Endothelial cell of umbilical vein (primary cell): ENCODE measurements around the gene ZNF555. TPM values are rescaled to one million over a fixed set of nuclear protein-coding genes. Genes with fewer than 3 reads are reported as not detected.

Source experiments
- BruUV-seq: library from RNA; stranded (reverse); fragments of 400-500 nt; replicated peaks from 2 replicates; lab custom pipeline; 2021; lab: Mats Ljungman, UMichigan
- CTCF ChIA-PET: fragments of 300-600, 350-600 bp; sonication (Branson Sonifier 250); formaldehyde crosslinking; loops from one replicate; lab custom pipeline; 2021; ENCODE audit warnings: antibody characterized with exemption, inconsistent platforms; lab: Charles Lee
- POLR2A ChIA-PET: fragments of 300-600, 350-600 bp; sonication (Branson Sonifier 250); formaldehyde crosslinking; loops from one replicate; lab custom pipeline; 2021; ENCODE audit warnings: antibody characterized with exemption, inconsistent platforms; lab: Charles Lee
- DNase-seq: peaks from one replicate; pipeline ENCODE4 v3.0.0-alpha.2; 2011; ENCODE audit warnings: low read depth, low spot score
- FAIRE-seq: peaks from 2 replicates; lab custom pipeline; 2011; peaks lifted over from hg19 to GRCh38; lab: Jason Lieb, UNC
- H2AFZ ChIP-seq: 2 replicates; pipeline ENCODE4 v1.6.0; 2012; ENCODE audit warnings: low read depth, low read length, control low read depth, inconsistent platforms
- H3K27ac ChIP-seq: 2 replicates; pipeline ENCODE4 v1.5.1; 2011; ENCODE audit warnings: low read depth, mild to moderate bottlenecking, control low read depth, low read length, moderate library complexity; ENCODE audit not compliant: insufficient read depth
- H3K27me3 ChIP-seq, 2 experiments: 2 replicates each; pipeline versions ENCODE4 v1.6.0 to v1.6.1; 2011; ENCODE audit warnings: low read length in 2 of 2, mixed read lengths in 1 of 2; ENCODE audit not compliant: control insufficient read depth in 2 of 2, insufficient read depth in 2 of 2
- H3K36me3 ChIP-seq, 2 experiments: 2 replicates in 1 of 2; 3 replicates in 1 of 2; pipeline ENCODE4 v1.5.1; 2011; ENCODE audit warnings: low read length in 2 of 2, mild to moderate bottlenecking in 1 of 2, moderate library complexity in 1 of 2; ENCODE audit not compliant: control insufficient read depth in 2 of 2, insufficient read depth in 2 of 2; ENCODE audit errors: extremely low read depth in 1 of 2
- H3K4me1 ChIP-seq: 3 replicates; pipeline ENCODE4 v1.5.1; 2011; ENCODE audit warnings: mild to moderate bottlenecking, low read length; ENCODE audit not compliant: control insufficient read depth, insufficient read depth; ENCODE audit errors: extremely low read depth
- H3K4me2 ChIP-seq: 2 replicates; pipeline ENCODE4 v1.6.1; 2011; ENCODE audit warnings: low read length, control low read depth, mixed read lengths; ENCODE audit not compliant: insufficient read depth
- H3K4me3 ChIP-seq, 3 experiments: fragments of 200-600 bp in 1 of 3; sonication (generic), shearing (Covaris generic) in 1 of 3; replicated peaks in 1 of 3; 2 replicates each; pipeline ENCODE4 v1.5.1; 2011 to 2016; ENCODE audit warnings: control low read depth in 3 of 3, low read length in 3 of 3, mild to moderate bottlenecking in 2 of 3, inconsistent platforms in 1 of 3, low read depth in 1 of 3, moderate library complexity in 1 of 3; ENCODE audit not compliant: insufficient read depth in 1 of 3
- H3K79me2 ChIP-seq: 2 replicates; pipeline ENCODE4 v1.6.0; 2012; ENCODE audit warnings: low read length, inconsistent platforms; ENCODE audit not compliant: control insufficient read depth, insufficient read depth
- H3K9ac ChIP-seq: replicated peaks from 2 replicates; pipeline ENCODE3; 2011; ENCODE audit warnings: low read length, control low read depth; ENCODE audit not compliant: insufficient read depth; ENCODE audit errors: extremely low read depth
- H3K9me1 ChIP-seq: replicated peaks from 3 replicates; pipeline ENCODE4 v1.6.0; 2011; ENCODE audit warnings: mild to moderate bottlenecking, low read length; ENCODE audit not compliant: control insufficient read depth, insufficient read depth; ENCODE audit errors: extremely low read depth
- H3K9me3 ChIP-seq: replicated peaks from 2 replicates; pipeline ENCODE4 v1.5.1; 2012; ENCODE audit warnings: low read length, inconsistent platforms; ENCODE audit not compliant: control insufficient read depth, insufficient read depth
- H4K20me1 ChIP-seq: replicated peaks from 2 replicates; pipeline ENCODE3; 2011; ENCODE audit warnings: mild to moderate bottlenecking, low read length; ENCODE audit not compliant: control insufficient read depth, insufficient read depth; ENCODE audit errors: extremely low read depth
- CTCF ChIP-seq, 2 donors: IDR thresholded peaks; 1 replicate in 1 of 2; 2 replicates in 1 of 2; pipeline ENCODE4 v1.5.1; 2011; ENCODE audit warnings: low read length in 2 of 2, mild to moderate bottlenecking in 2 of 2, moderate library complexity in 2 of 2, control low read depth in 1 of 2, inconsistent platforms in 1 of 2, low read depth in 1 of 2; ENCODE audit not compliant: insufficient read depth in 1 of 2; ENCODE audit errors: extremely low read depth in 1 of 2
- EZH2 ChIP-seq: IDR thresholded peaks from 2 replicates; pipeline ENCODE4 v1.6.1; 2012; ENCODE audit warnings: borderline replicate concordance, low read depth, mild to moderate bottlenecking, moderate library complexity, low read length, inconsistent platforms; ENCODE audit not compliant: severe bottlenecking
- FOS ChIP-seq: IDR thresholded peaks from 2 replicates; pipeline ENCODE4 v1.6.1; 2011; ENCODE audit warnings: mild to moderate bottlenecking, low read length, moderate library complexity, borderline replicate concordance; ENCODE audit not compliant: insufficient read depth
- GATA2 ChIP-seq: IDR thresholded peaks from 2 replicates; pipeline ENCODE4 v1.7.0; 2011; ENCODE audit warnings: low read depth, mild to moderate bottlenecking, moderate library complexity, mixed read lengths, low read length; ENCODE audit not compliant: insufficient read length, insufficient read depth
- JUN ChIP-seq: IDR thresholded peaks from 2 replicates; pipeline ENCODE4 v1.6.1; 2011; ENCODE audit warnings: borderline replicate concordance, low read depth; ENCODE audit not compliant: insufficient read length, insufficient read depth
- MAX ChIP-seq: IDR thresholded peaks from 2 replicates; pipeline ENCODE4 v1.6.1; 2011; ENCODE audit not compliant: insufficient read depth, insufficient read length
- MYC ChIP-seq: IDR thresholded peaks from one replicate; pipeline ENCODE4 v1.6.1; 2011; ENCODE audit warnings: mild to moderate bottlenecking, low read depth, low read length
- POLR2A ChIP-seq: IDR thresholded peaks from 2 replicates; pipeline ENCODE4 v1.6.1; 2012; ENCODE audit warnings: low read depth, mild to moderate bottlenecking, control low read depth, low read length
- dilution Hi-C: fragments of 300-500 bp; cut with MboI; formaldehyde crosslinking; loops from one replicate; pipeline ENCODE4 v1.15.0; 2019; ENCODE audit warnings: low sequenced_read_pairs; ENCODE audit not compliant: extremely low pct_ligation_motif_present
- intact Hi-C: fragments of 100-400 bp; cut with micrococcal nuclease; formaldehyde crosslinking; loops from one replicate; pipeline ENCODE4 v1.10.0; 2022
- polyA plus RNA-seq, 4 experiments: library from polyadenylated mRNA; depleted of rRNA in 3 of 4; stranded (reverse) in 3 of 4; unstranded in 1 of 4; fragments of >200 nt; gene quantifications; 2 replicates each; pipeline versions ENCODE4 v1.2.1 to v1.2.3, GENCODE V29; 2011 to 2012; ENCODE audit warnings: missing spikeins in 1 of 4
- total RNA-seq: library from RNA; stranded (reverse); gene quantifications from 2 replicates; pipeline ENCODE4 v1.2.3, GENCODE V29; 2021

Gene ZNF555
- total and polyA plus RNA-seq, 2 donors (not counting 3 experiments of a cell fraction or from before 2014, with no cell fraction given) = 1.6 to 5.4 TPM

DNA sequence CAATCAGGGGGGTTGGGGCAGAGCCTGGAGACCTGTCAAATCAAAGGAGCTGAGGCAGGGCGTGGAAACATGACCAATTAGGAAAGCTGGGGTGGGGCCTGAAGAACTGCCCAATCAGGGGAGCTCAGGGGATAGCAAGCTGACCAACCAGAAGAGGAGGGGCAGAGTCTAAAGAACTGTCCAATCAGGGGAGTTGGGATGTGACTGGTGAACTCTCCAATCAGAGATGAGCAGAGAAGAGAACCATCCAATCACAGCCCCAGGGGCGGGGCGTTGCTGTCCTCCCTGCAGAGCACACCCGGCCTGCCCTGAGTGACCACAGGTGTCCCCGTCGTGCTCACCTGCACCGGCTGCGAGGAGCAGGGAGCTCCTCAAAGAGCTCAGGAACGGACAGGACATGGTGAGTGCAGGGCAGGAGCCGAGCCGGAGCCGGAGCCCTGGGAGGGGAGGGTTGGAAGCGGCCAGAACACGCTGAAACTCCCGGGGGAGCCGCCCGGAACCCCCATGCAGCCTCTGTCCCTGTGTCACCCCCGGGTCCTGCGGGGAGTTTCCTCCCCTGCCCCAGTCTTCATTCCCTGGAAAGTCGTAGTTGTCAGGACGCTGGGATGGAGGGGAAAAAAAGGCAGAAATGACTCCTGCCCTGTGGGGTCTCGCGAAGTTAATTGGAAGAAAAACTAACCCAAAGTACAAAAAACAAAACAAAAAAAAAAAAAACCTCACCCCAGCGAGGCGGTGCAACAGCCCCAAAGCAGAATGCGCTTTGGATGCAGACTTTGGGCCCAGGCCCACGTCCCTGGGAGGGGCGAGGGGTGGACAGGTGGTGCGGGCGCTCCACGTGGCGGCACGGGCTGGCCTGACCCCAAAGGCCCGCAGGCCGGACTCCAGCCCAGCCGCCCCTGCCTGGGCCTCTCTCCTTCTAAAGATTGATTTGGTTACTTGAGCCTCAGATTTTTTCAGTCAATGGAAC, 26.0 kb downstream of the ZNF555 start, which contains the start of gene ZNF556:
TSS of gene ZNF556 (plus strand) at position 311 of the 967 bp plus-strand sequence. CDS start at position 398, 87 bp downstream.
- Histone ChIP-seq H3K36me3 (no peaks in the 10 kb centered on the region), H2AFZ (no peak within 1 kb of the TSS), H3K4me1 (no peaks in the 10 kb centered on the region), H3K9me3 (no peaks in the 10 kb centered on the region), H3K4me3 (no peak within 1 kb of the TSS), H3K27ac (no peak within 1 kb of the TSS), H3K27me3 (no peaks in the 10 kb centered on the region), H4K20me1 (no peaks in the 10 kb centered on the region), H3K4me2 (no peak within 1 kb of the TSS), H3K79me2 (no peaks in the 10 kb centered on the region), H3K9me1 (no peaks in the 10 kb centered on the region), H3K9ac (no peak within 1 kb of the TSS)
- FAIRE-seq (no peak), DNase-seq (no peak)
- dilution Hi-C loops (no loop called here), intact Hi-C loops (no loop called here)
- ChIA-PET POLR2A (no interaction called here), CTCF (interaction anchor here (1.0 to 1.1 kb wide), 2 partner anchors 16 to 20 kb away, joined by 3 read pairs; no protein-coding TSS in a partner anchor)
- BruUV-seq = no TSS peak
- TF ChIP-seq GATA2 = no peak
- TF ChIP-seq FOS = no peak
- TF ChIP-seq JUN = no peak
- TF ChIP-seq MYC = no peak
- TF ChIP-seq MAX = no peak
- TF ChIP-seq POLR2A = no peak
- TF ChIP-seq CTCF (IDR thresholded peaks at IDR 0.05; ENCODE audit: extremely low read depth in 1 of 2, insufficient read depth in 1 of 2, low read depth in 1 of 2, low read length in 2 of 2) = no peak
- TF ChIP-seq EZH2 = no peak
